HCT116 (cell line): ENCODE results near the gene ACSL3. TPM values are rescaled to one million over a fixed set of nuclear protein-coding genes. Genes with fewer than 3 reads are reported as not detected.

Source experiments
- ATAC-seq: fragments of 200-7000 bp; cut with Tn5 transposase; 2 replicates; pipeline ENCODE4 v1.9.1; 2020; ENCODE audit warnings: mild to moderate bottlenecking, moderate library complexity
- BruUV-seq: library from RNA; stranded (reverse); fragments of 400-500 nt; replicated peaks from 2 replicates; lab custom pipeline; 2021; lab: Mats Ljungman, UMichigan
- CTCF ChIA-PET: fragments of 300-600 bp; sonication (Branson Sonifier 250); formaldehyde crosslinking; loops from one replicate; lab custom pipeline; 2021; ENCODE audit warnings: antibody characterized with exemption; lab: Charles Lee
- POLR2A ChIA-PET: fragments of 300-600, 350-600 bp; sonication (Branson Sonifier 250); formaldehyde crosslinking; loops from one replicate; lab custom pipeline; 2021; ENCODE audit warnings: antibody characterized with exemption; lab: Charles Lee
- RAD21 ChIA-PET, 2 experiments: fragments of 300-600 bp; sonication (Branson Sonifier 250); formaldehyde crosslinking; loops; one replicate each; lab custom pipeline; 2023; ENCODE audit warnings: low total read pairs in 2 of 2; ENCODE audit not compliant: uncharacterized antibody in 2 of 2, unreplicated experiment in 2 of 2, low non-redundant PET in 1 of 2; lab: Charles Lee
- DNase-seq: peaks from one replicate; pipeline ENCODE4 v3.0.0-alpha.2; 2010; ENCODE audit warnings: low read depth, low spot score
- H2AFZ ChIP-seq: fragments of 200-600 bp; shearing (Covaris generic), sonication (generic); 2 replicates; pipeline ENCODE4 v1.6.1; 2017; ENCODE audit warnings: low read depth, mixed run types, mixed read lengths, antibody characterized with exemption, low read length; ENCODE audit not compliant: poor library complexity, severe bottlenecking
- H3K27ac ChIP-seq: 2 replicates; pipeline ENCODE4 v1.5.1; 2012; ENCODE audit warnings: low read depth, low read length
- H3K27me3 ChIP-seq: fragments of 200-600 bp; sonication (generic); 2 replicates; pipeline ENCODE4 v1.6.1; 2016; ENCODE audit warnings: mixed run types, low read length, mixed read lengths; ENCODE audit not compliant: insufficient read depth
- H3K36me3 ChIP-seq, 2 experiments: fragments of 200-500 bp in 1 of 2; fragments of 200-600 bp in 1 of 2; sonication (Bioruptor generic) in 1 of 2; sonication (generic) in 1 of 2; 2 replicates each; pipeline versions ENCODE4 v1.5.1 to v1.6.1; 2014 to 2016; ENCODE audit warnings: low read length in 2 of 2, inconsistent platforms in 1 of 2, mixed read lengths in 1 of 2, mixed run types in 1 of 2; ENCODE audit not compliant: insufficient read depth in 2 of 2, control insufficient read depth in 1 of 2
- H3K4me1 ChIP-seq, 2 experiments: fragments of 200-600 bp in 1 of 2; sonication (generic) in 1 of 2; 2 replicates each; pipeline versions ENCODE4 v1.5.1 to v1.6.1; 2012 to 2017; ENCODE audit warnings: low read length in 2 of 2, inconsistent platforms in 1 of 2, mild to moderate bottlenecking in 1 of 2, mixed read lengths in 1 of 2, mixed run types in 1 of 2, moderate library complexity in 1 of 2; ENCODE audit not compliant: insufficient read depth in 2 of 2, control insufficient read depth in 1 of 2
- H3K4me2 ChIP-seq: fragments of 200-600 bp; sonication (generic); 2 replicates; pipeline ENCODE4 v1.6.1; 2017; ENCODE audit warnings: mixed run types, low read length, mixed read lengths
- H3K4me3 ChIP-seq, 2 experiments: fragments of 200-600 bp in 1 of 2; sonication (generic) in 1 of 2; replicated peaks in 1 of 2; 2 replicates each; pipeline ENCODE4 v1.5.1; 2011 to 2016; ENCODE audit warnings: low read length in 2 of 2, control low read depth in 1 of 2, low read depth in 1 of 2, mild to moderate bottlenecking in 1 of 2, mixed read lengths in 1 of 2, mixed run types in 1 of 2
- H3K79me2 ChIP-seq: fragments of 200-600 bp; sonication (generic); 2 replicates; pipeline ENCODE4 v1.6.1; 2017; ENCODE audit warnings: mild to moderate bottlenecking, mixed run types, low read length, moderate library complexity, mixed read lengths; ENCODE audit not compliant: insufficient read depth
- H3K9ac ChIP-seq: fragments of 200-600 bp; sonication (generic); 2 replicates; pipeline ENCODE4 v1.6.1; 2016; ENCODE audit warnings: low read length, mixed read lengths
- H3K9me2 ChIP-seq: fragments of 200-600 bp; sonication (generic), shearing (Covaris generic); 2 replicates; pipeline ENCODE4 v1.6.1; 2017; ENCODE audit warnings: mixed run types, mild to moderate bottlenecking, moderate library complexity; ENCODE audit not compliant: insufficient read depth
- H3K9me3 ChIP-seq, 2 experiments: fragments of 200-500 bp in 1 of 2; fragments of 200-600 bp in 1 of 2; sonication (Bioruptor generic) in 1 of 2; sonication (generic) in 1 of 2; 2 replicates each; pipeline ENCODE4 v1.6.1; 2014 to 2017; ENCODE audit warnings: low read length in 2 of 2, mixed read lengths in 2 of 2, inconsistent platforms in 1 of 2, low read depth in 1 of 2, mild to moderate bottlenecking in 1 of 2, mixed run types in 1 of 2, moderate library complexity in 1 of 2; ENCODE audit not compliant: control insufficient read depth in 1 of 2, insufficient read depth in 1 of 2
- H4K20me1 ChIP-seq: fragments of 200-600 bp; sonication (generic), shearing (Covaris generic); 2 replicates; pipeline ENCODE4 v1.6.1; 2017; ENCODE audit warnings: mixed run types, mild to moderate bottlenecking, moderate library complexity; ENCODE audit not compliant: insufficient read depth
- CTCF ChIP-seq, 3 experiments: fragments of 200-600 bp in 1 of 3; sonication (generic) in 1 of 3; IDR thresholded peaks in 2 of 3; conservative IDR thresholded peaks in 1 of 3; 2 replicates each; pipeline ENCODE4 v1.5.1; 2012 to 2017; ENCODE audit warnings: low read depth in 2 of 3, low read length in 2 of 3, antibody characterized with exemption in 1 of 3, borderline replicate concordance in 1 of 3, control low read depth in 1 of 3, mild to moderate bottlenecking in 1 of 3, mixed read lengths in 1 of 3, mixed run types in 1 of 3, moderate library complexity in 1 of 3; ENCODE audit not compliant: insufficient read depth in 1 of 3
- RAD21 ChIP-seq: IDR thresholded peaks from 2 replicates; pipeline ENCODE4 v1.6.1; 2012; ENCODE audit warnings: low read depth, mild to moderate bottlenecking
- intact Hi-C: fragments of 100-400 bp; cut with micrococcal nuclease; formaldehyde crosslinking; loops from 2 replicates; pipeline ENCODE4 v1.10.0; 2022
- total RNA-seq: library from RNA; stranded (reverse); gene quantifications from one replicate; pipeline ENCODE4 v1.2.1, GENCODE V29; 2021; ENCODE audit not compliant: unreplicated experiment
- TF ChIP-seq, protein P1 (sequence below): IDR thresholded peaks from 2 replicates; pipeline ENCODE4 v1.6.1; 2012

Gene ACSL3
- total RNA-seq, 1 experiment from 2014 or later = 142 TPM

- intact Hi-C loops = loop anchor here (5.0 kb wide), 1 partner anchor 223 kb away; no protein-coding TSS in a partner anchor
- BruUV-seq = no TSS peak
- ChIA-PET CTCF (interaction anchor here (0.7 to 1.9 kb wide), 5 partner anchors 12 to 225 kb away, joined by 3 to 5 read pairs (median 3); no protein-coding TSS in a partner anchor), RAD21 (no interaction called here), POLR2A (no interaction called here)
- ATAC-seq (no peak), DNase-seq (peak; percentile 4)
- no peaks in the 10 kb centered on the region for H3K27me3 ChIP-seq
- TF ChIP-seq CTCF (IDR thresholded peaks at IDR 0.05 in 2 of 3, conservative IDR thresholded peaks at IDR 0.05 in 1 of 3; ENCODE audit: borderline replicate concordance in 1 of 3, insufficient read depth in 1 of 3, low read depth in 2 of 3, low read length in 2 of 3) = peak; percentile 43 to 67 (median 57)
- TF ChIP-seq RAD21 = peak; percentile 44
- TF ChIP-seq, protein P1, sequence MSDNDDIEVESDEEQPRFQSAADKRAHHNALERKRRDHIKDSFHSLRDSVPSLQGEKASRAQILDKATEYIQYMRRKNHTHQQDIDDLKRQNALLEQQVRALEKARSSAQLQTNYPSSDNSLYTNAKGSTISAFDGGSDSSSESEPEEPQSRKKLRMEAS = no peak
- H3K4me1 ChIP-seq = peaks cover 5 to 17% of the 10 kb centered on the region in 2 experiments; a peak in 3 of 4 replicates
- peaks cover 14% of the 10 kb centered on the region; the same call in 1 of the 2 replicates for H4K20me1 ChIP-seq
- H2AFZ ChIP-seq = no peak overlapping the region
- no peaks in the 10 kb centered on the region for H3K9me3 ChIP-seq
- no peak overlapping the region for H3K27ac ChIP-seq
- no peak overlapping the region for H3K4me3 ChIP-seq
- peaks cover 8 to 19% of the 10 kb centered on the region in 2 experiments for H3K36me3 ChIP-seq
- no peak overlapping the region for H3K4me2 ChIP-seq
- H3K79me2 ChIP-seq = peaks cover 67% of the 10 kb centered on the region
- no peak overlapping the region for H3K9ac ChIP-seq
- H3K9me2 ChIP-seq = no peaks in the 10 kb centered on the region
Measured at GRCh38 chr2:222915092-222915957, 54.5 kb downstream of the ACSL3 start.
